Activated CD4-positive, alpha-beta T cell treated with anti-CD3 and anti-CD28 coated beads, Interleukin-2, Interleukin-4, amounts not matched to agents 100 ng/mL and 50 ng/mL, durations not matched to agents 16 hours and 8 hours (primary cell): Measurements from ENCODE around the gene TFEC.

Experiments used
- DNase-seq: peaks from one replicate; pipeline ENCODE4 v3.0.0-alpha.2; 2020; ENCODE audit warnings: low spot score

Gene TFEC

GRCh38 chr7:115924411-115924810 lies 106.2 kb downstream of the TFEC start:
- no peak for DNase-seq

GRCh38 chr7:115920367-115920766 lies 110.2 kb downstream of the TFEC start:
- DNase-seq, result no peak

- DNase-seq, result no peak
Measured at GRCh38 chr7:115914951-115915350, 115.6 kb downstream of the TFEC start.

- DNase-seq, result no peak
Measured at GRCh38 chr7:115911465-115911864, 119.1 kb downstream of the TFEC start.

- peak; percentile 19 for DNase-seq
Measured at GRCh38 chr7:115910541-115911164, 119.9 kb downstream of the TFEC start.

- DNase-seq, result no peak
Measured at GRCh38 chr7:115906731-115907130, 123.8 kb downstream of the TFEC start.

- DNase-seq, result no peak
Measured at GRCh38 chr7:115889669-115889984, 140.9 kb downstream of the TFEC start.

GRCh38 chr7:115888981-115889668 lies 141.4 kb downstream of the TFEC start:
- DNase-seq, result no peak

- DNase-seq, result no peak
Measured at GRCh38 chr7:115885550-115885949, 145.0 kb downstream of the TFEC start.
